Activated B cell treated with CpG ODN at 0.5 μM for 24 hours (primary cell): ENCODE measurements around the gene PLTP. TPM values are rescaled to one million over a fixed set of nuclear protein-coding genes. Genes with fewer than 3 reads are reported as not detected.

Experiments
- ATAC-seq: fragments of 200-7000 bp; cut with Tn5 transposase; one replicate; pipeline ENCODE4 v1.10.0; 2021; ENCODE audit warnings: low read depth, mild to moderate bottlenecking, moderate library complexity
- CTCF ChIA-PET: fragments of 350-600 bp; sonication (Branson Sonifier 250); formaldehyde crosslinking; loops from one replicate; lab custom pipeline; 2021; ENCODE audit warnings: antibody characterized with exemption; lab: Charles Lee
- POLR2A ChIA-PET: fragments of 350-600 bp; sonication (Branson Sonifier 250); formaldehyde crosslinking; loops from one replicate; lab custom pipeline; 2021; ENCODE audit warnings: antibody characterized with exemption; lab: Charles Lee
- DNase-seq: peaks from one replicate; pipeline ENCODE4 v3.0.0; 2022
- H3K27ac Mint-ChIP-seq: one replicate; pipeline ENCODE4 v1.8.0; 2020; ENCODE audit warnings: mixed read lengths
- H3K27me3 Mint-ChIP-seq: one replicate; pipeline ENCODE4 v1.8.0; 2021; ENCODE audit warnings: mixed read lengths
- H3K36me3 Mint-ChIP-seq: one replicate; pipeline ENCODE4 v1.8.0; 2021; ENCODE audit warnings: low read depth, mixed read lengths
- H3K4me1 Mint-ChIP-seq: one replicate; pipeline ENCODE4 v1.8.0; 2021; ENCODE audit warnings: mixed read lengths
- H3K4me3 Mint-ChIP-seq: one replicate; pipeline ENCODE4 v1.8.0; 2020; ENCODE audit warnings: mild to moderate bottlenecking, mixed read lengths
- H3K9me3 Mint-ChIP-seq: one replicate; pipeline ENCODE4 v1.8.0; 2020; ENCODE audit warnings: mixed read lengths
- CTCF ChIP-seq: fragments of 200-600 bp; IDR thresholded peaks from one replicate; pipeline ENCODE4 v1.8.0; 2022; ENCODE audit warnings: antibody characterized with exemption, mild to moderate bottlenecking
- intact Hi-C: fragments of 100-400 bp; cut with micrococcal nuclease; formaldehyde crosslinking; loops from one replicate; pipeline ENCODE4 v1.15.1; 2024
- total RNA-seq: library from RNA; stranded (reverse); gene quantifications from 2 replicates; pipeline ENCODE4 v1.2.3, GENCODE V29; 2022

The PLTP gene
- total RNA-seq: 2.3 and 3.5 TPM in 2 replicates

- Mint-ChIP-seq H3K9me3 (no peaks in the 10 kb centered on the region), H3K4me3 (peak within 1 kb of the TSS; percentile 90), H3K36me3 (no peaks in the 10 kb centered on the region), H3K27ac (peak within 1 kb of the TSS; percentile 83), H3K27me3 (peaks cover 12% of the 10 kb centered on the region), H3K4me1 (peaks cover 31% of the 10 kb centered on the region)
- DNase-seq (peak; percentile 36), ATAC-seq (no peak)
- ChIA-PET POLR2A (interaction anchor here (1.0 to 3.7 kb wide), 6 partner anchors 10 to 60 kb away, joined by 3 to 68 read pairs (median 9); partner anchors contain the start of genes ACOT8, CTSA, NEURL2 and PCIF1), CTCF (interaction anchor here (1.0 kb wide), 1 partner anchor 21 kb away, joined by 3 read pairs; the partner anchor contains the start of genes CTSA and NEURL2)
- intact Hi-C loops: loop anchor here (1.0 to 2.0 kb wide), 6 partner anchors 24 to 495 kb away; partner anchors contain the start of genes ACOT8, ELMO2, UBE2C and ZSWIM1
- no peak for TF ChIP-seq CTCF
These were observed at the start of gene PLTP for GRCh38 chr20:45911486-45912343. Gene PLTP, minus strand, starts transcription at chr20:45912155. Its CDS starts 703 bp downstream, at chr20:45911452.

DNA sequence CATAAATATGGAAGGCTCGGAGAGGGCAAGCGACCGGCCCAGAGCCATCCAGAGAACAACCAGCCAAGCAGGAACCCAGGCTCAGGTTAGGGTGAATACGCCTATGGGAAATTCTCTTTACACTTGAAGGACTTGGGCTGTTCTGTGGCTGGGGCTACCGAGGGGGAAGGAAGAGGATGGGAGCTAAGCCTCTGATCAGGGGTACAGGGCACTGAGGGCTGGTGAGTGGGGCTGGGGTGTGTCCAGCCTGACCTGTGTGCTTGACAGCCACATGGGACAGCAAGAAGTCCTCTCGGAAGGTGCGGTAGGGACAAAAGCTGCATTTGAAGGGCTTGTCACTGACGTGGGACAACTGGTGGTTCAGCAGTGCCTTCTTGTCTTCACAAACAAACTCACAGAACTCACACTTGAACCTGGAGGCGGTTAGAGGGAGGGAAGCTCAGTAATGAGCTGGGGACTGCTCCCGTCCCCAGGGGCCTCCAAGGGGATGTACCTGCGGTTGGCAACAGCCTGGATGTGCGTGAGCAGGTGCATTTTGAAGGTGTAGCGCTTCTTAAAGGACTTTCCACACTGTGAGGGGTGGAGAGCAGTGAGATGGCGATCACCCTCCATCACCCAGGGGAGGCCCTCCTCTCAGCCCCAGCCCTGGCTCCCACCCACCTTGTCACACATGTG is 48.1 kb upstream of the PLTP start:
- Mint-ChIP-seq H3K27me3 (no peaks in the 10 kb centered on the region), H3K4me1 (peaks cover 15% of the 10 kb centered on the region), H3K27ac (no peak overlapping the region), H3K36me3 (peaks cover 83% of the 10 kb centered on the region), H3K9me3 (no peaks in the 10 kb centered on the region), H3K4me3 (no peak overlapping the region)
- peak; percentile 49 for ATAC-seq
- no peak for TF ChIP-seq CTCF
- no peak for DNase-seq
- ChIA-PET CTCF (interaction anchor here (0.8 to 4.5 kb wide), 6 partner anchors 10 to 161 kb away, joined by 3 to 26 read pairs (median 5); no protein-coding TSS in a partner anchor), POLR2A (interaction anchor here (0.6 to 2.2 kb wide), 5 partner anchors 9 to 45 kb away, joined by 4 to 11 read pairs (median 6); partner anchors contain the start of gene ZNF335)
- intact Hi-C loops: no loop called here

GRCh38 chr20:45959126-45959525 is 47.2 kb upstream of the PLTP start:
- POLR2A ChIA-PET: no interaction called here
- CTCF ChIA-PET: interaction anchor here (1.2 kb wide), 1 partner anchor 160 kb away, joined by 4 read pairs; no protein-coding TSS in a partner anchor
- TF ChIP-seq CTCF: no peak
- peaks cover 79% of the 10 kb centered on the region for H3K36me3 Mint-ChIP-seq
- no peaks in the 10 kb centered on the region for H3K9me3 Mint-ChIP-seq
- H3K4me1 Mint-ChIP-seq: peaks cover 11% of the 10 kb centered on the region
- no peaks in the 10 kb centered on the region for H3K27me3 Mint-ChIP-seq
- DNase-seq (no peak), ATAC-seq (no peak)
- intact Hi-C loops: no loop called here
- no peak overlapping the region for H3K4me3 Mint-ChIP-seq
- H3K27ac Mint-ChIP-seq: no peak overlapping the region

DNA sequence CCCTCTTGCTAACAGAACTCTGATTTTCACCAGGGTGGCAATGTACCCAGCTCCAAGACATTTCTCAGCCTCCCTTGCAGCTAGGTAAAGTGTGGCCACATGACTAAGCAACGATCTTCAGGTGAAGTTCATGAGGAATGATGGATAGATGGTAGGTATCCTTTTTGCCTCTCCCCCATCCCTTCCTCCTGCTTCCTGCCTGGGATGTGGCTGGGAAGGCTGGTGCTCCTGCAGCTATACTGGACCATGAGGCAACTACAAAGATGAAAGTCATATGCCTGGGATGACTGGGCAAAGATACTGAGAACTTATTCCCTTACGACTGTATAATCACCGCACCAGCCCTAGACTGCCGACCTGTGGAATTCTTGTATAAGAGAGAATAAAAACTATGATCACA is 46.6 kb upstream of the PLTP start:
- Mint-ChIP-seq H3K4me1 (peaks cover 9% of the 10 kb centered on the region), H3K4me3 (no peak overlapping the region), H3K9me3 (no peaks in the 10 kb centered on the region), H3K36me3 (peaks cover 76% of the 10 kb centered on the region), H3K27ac (no peak overlapping the region), H3K27me3 (no peaks in the 10 kb centered on the region)
- ATAC-seq: no peak
- intact Hi-C loops: no loop called here
- ChIA-PET CTCF (interaction anchor here (1.2 to 1.7 kb wide), 2 partner anchors 11 to 160 kb away, joined by 3 to 4 read pairs; no protein-coding TSS in a partner anchor), POLR2A (interaction anchor here (0.7 to 1.8 kb wide), 2 partner anchors 10 to 161 kb away, joined by 4 to 8 read pairs; no protein-coding TSS in a partner anchor)
- DNase-seq: no peak
- no peak for TF ChIP-seq CTCF
